Anterior cingulate cortex (tissue), 58 donors: ENCODE data around the gene RANBP1.
"Not testable (repeated sequence)": the region's sequence is repeated elsewhere in the genome, so short reads cannot be mapped to it uniquely, and the experiment has no call there.

ENCODE experiments used
- DNase-seq, 58 donors: peaks; one replicate each; lab custom pipeline; 2025; lab: John Stamatoyannopoulos, UW

The RANBP1 gene

GRCh38 chr22:20147237-20147988 lies 31.5 kb downstream of the RANBP1 start:
- no peak for DNase-seq

DNA sequence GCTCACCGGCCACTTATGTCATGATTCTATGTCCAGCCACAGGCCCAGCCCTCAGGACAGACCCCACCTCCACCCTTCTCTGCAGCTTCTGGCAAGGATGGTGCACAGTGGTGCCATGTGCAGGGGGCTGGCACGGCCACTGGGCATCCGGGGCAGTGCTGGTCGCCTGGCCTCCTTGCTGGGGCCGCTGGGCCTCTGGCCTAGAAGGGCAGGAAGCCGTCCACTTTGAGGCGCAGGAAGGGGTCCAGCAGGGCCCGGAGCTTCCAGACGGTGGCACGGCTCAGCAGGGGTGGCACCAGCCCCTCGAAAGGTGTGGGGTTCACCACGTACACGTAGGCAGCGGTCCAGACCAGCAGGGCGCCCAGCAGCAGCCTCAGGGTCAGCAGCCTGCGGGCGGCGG lies 32.5 kb downstream of the RANBP1 start:
- no peak for DNase-seq

GRCh38 chr22:20149257-20150250 lies 33.6 kb downstream of the RANBP1 start:
- no peak for DNase-seq

GRCh38 chr22:20150381-20151275 lies 34.7 kb downstream of the RANBP1 start, which contains the start of gene CCDC188:
Gene CCDC188, minus strand, starts transcription at chr22:20151055. Its CDS starts 69 bp downstream, at chr22:20150986.
- no peak for DNase-seq

GRCh38 chr22:20151276-20151588 lies 35.3 kb downstream of the RANBP1 start:
- DNase-seq: no peak

GRCh38 chr22:20152464-20152890 lies 36.6 kb downstream of the RANBP1 start:
- no peak for DNase-seq

GRCh38 chr22:20153945-20154344 lies 38.0 kb downstream of the RANBP1 start:
- no peak for DNase-seq

DNA sequence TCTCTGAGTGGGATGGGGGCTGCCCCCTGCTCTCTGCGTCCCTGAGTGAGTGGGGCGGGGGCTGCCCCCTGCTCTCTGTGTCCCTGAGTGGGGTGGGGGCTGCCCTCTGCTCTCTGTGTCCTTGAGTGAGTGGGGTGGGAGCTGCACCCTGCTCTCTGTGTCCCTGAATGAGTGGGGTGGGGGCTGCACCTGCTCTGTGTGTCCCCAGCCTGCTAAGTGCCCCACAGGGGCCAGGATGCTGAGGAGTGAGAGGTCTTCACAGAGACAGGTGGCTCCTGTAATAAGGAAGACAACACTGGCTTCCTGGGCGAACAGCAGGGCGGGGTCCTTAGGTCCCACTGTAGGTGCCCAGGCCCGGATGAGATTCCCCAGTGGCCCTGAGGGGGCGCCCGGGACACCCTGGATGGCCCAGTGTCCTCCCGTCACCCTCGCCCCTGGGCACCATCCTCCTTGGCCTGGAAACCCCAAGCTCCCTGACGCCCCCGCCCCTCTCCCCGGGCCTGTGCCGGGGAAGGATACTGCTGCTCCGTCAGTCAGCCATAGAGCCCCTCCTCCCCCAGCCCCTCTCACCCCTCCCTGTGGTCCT lies 38.8 kb downstream of the RANBP1 start:
- peak in 1 of 58 donors; percentile 75 for DNase-seq

DNA sequence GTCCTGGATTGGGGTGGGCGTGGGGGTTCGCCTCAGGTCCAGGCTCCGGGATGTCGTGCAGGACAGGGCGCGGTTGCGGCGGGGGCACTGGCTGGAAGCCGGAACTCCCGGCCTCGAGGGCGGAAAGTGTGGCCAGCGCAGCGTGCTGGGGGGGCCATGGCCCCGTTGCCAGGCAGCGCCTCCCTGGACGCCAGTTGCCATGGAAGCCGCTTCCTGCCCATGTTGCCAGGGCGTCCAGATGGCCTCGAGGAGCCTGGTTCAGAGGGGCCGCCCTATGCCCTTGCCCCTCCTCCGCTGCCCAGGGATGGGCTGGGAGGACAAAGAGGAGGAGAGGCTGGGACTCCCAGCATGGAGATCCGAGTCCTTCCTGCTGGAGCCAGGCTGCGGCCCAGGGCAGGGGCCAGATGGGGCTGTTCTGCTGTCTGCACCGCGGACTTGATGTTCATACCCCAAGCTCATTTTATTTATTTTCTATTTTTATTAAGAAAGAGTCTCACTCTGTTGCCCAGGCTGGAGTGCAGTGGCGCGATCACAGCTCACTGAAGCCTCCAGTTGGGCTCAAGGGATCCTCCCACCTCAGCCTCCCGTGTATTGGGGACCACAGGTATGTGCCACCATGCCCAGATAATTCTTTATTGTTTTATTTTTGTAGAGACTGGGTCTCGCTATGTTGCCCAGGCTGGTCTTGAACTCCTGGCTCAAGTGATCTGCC lies 39.6 kb downstream of the RANBP1 start:
- peak in 49 of 58 donors; percentile 11 to 78 (median 57) for DNase-seq

DNA sequence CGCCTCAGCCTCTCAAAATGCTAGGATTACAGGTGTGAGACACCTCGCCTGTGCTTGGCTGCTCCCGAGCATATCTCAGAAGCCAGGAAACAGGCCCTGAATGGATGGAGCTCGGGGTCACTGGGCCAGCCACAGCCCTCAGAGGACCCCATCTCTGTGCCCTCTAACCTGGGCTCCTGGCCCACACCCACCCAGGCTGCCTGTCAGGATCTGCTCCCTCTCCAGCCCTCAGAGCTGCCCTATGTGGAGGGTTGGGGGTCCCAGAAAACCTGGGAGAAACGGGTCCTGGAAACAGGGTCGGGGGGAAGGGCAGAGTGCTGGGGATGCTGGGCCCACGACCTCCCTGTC lies 40.1 kb downstream of the RANBP1 start:
- DNase-seq: no peak

- DNase-seq: peak in 57 of 58 donors; percentile 19 to 93 (median 71)
Measured at GRCh38 chr22:20156611-20157429, 40.9 kb downstream of the RANBP1 start.

DNA sequence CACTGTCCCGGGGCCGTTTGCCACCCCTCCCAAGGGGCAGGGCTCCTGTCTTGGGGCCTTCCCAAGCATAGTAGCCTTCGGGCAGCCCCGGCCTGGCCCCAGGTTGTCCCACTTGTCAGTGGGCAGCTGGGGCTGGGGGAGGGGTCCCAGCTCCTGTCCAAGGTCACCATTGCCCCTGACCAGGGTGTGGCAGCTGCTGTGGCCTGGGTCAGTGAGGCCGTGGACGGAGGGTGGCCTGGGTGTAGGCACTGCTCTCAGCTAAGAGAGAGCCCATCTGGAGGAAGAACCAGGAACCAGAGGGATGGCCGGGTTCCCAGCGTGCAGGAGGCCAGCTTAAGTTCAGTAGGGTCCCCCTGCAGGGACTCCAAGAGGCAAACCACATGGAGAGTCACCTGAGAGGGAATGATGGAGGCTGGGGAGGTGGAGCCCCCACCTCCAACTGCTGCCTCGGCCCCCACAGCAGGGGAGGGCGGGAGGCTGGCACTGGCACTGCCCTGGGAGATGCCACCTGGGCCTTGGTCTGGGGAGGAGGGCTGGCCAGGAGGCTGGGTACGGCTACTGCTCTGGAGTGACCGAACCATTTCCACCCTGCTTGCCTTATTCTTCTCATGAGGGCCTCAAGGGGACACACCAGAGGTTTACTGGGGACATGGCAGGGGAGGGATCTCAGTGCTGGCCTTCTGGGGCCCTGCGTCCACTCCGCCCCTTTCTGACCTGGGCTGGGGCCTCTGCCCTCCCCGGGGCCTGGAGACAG lies 41.7 kb downstream of the RANBP1 start:
- no peak for DNase-seq

- DNase-seq: no peak
Measured at GRCh38 chr22:20158391-20159036, 42.6 kb downstream of the RANBP1 start.

GRCh38 chr22:20159076-20159475 lies 43.2 kb downstream of the RANBP1 start:
- DNase-seq: no peak

GRCh38 chr22:20159531-20159930 lies 43.6 kb downstream of the RANBP1 start:
- not testable (repeated sequence) for DNase-seq

- no peak for DNase-seq
Measured at GRCh38 chr22:20160041-20160440, 44.1 kb downstream of the RANBP1 start.

DNA sequence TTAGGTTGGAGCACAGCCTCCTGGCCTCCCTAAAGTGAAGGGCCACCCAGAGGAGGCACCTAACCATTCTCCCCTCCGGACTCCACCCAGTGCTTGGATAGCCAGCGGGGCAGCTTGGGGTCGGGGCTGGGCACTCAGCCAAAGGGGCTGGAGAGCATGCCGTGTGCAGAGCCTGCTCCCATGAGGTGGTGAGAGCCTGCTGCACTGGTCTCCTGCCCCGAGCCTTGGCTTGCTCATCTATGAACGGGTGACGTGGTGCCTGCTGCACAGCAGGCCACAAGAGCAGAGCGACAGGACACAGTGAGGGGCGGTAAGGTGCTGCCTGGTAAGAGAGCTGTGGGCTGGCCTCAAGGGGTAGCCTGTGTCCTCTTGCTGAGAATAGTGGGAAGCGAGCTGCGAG lies 49.0 kb downstream of the RANBP1 start:
- DNase-seq: no peak
